GM18861 (cell line): ENCODE measurements around the gene GPD1L.
"Not testable (repeated sequence)": the region's sequence is repeated elsewhere in the genome, so short reads cannot be mapped to it uniquely, and the experiment has no call there.

Source experiments
- ATAC-seq: cut with Tn5 transposase; IDR thresholded peaks from one replicate; pipeline ENCODE4 v1.9.1; 2021; ENCODE audit not compliant: unreplicated experiment

The GPD1L gene

DNA sequence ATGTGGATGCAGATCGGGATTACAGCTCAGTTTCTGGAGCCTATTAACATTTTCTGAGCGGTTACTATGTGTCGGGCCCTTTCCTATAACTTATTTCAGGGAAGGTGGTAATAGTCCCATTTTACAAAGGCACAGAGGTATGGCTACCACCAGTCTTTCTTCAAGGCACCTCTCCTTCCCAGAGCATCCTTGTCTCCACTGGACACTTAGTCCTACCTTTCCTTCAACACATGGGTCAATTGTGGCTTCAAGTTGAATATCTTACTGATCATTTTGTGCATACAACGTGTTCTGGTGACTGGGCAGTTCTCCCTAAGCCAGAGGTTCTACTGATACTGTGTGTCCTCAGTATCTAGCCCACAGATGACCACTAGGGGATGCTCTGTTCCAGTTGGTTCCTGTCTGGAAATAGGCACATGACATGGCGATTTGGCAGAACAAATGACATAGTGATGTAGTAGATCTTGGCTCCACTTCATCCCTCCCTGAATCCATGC is 71.3 kb downstream of the GPD1L start:
- ATAC-seq, result peak; percentile 63

DNA sequence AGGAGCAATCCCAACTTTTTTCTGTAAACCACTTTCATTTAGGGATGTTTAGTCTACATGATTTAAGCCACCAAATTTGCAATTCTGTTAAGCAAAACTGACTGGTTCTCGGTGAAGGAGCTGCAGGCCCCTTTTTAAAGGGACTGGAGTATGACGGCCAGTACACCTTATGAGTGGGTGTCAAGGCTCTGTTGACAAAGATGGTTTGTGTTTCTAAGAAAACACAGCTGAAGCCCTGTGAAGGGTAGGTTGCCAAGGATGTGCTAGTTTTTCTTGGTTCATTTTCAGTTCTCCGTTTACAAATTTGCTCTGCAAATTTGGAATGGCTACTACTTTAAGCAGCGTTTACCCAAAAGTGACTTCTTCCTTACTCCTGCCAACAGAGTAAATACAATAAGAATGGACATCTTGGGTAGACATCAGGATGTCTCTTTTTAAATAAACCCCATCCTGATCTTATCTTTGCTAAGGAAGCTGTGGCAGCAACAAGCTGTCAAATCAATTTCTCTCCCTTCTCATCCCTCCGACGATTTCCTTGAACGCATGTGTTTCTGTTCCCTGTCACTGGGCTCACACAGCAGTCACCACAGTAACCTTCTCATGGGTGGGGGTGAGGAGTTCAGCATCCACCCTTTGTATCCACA is 73.8 kb downstream of the GPD1L start:
- no peak for ATAC-seq

GRCh38 chr3:32181365-32181764 is 74.9 kb downstream of the GPD1L start:
- ATAC-seq, result no peak

DNA sequence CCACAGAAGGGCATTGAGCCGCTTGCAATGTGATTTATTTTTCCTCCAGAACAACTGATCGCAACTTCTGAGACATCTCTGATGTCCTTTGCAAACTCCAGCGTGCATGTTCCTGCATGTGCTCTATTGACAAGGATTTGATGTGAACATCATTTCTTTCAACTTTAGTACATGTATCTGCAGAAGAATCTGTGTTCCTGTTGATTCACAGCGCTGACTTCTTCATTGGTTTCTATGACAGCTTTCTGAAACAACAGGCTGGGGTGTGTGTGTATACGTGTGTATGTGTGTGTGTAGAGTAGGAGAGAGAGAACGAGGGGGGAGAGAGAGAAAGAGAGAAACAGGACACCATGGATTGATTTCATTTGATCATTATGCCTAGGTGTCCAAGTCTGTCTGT is 75.4 kb downstream of the GPD1L start:
- no peak for ATAC-seq

DNA sequence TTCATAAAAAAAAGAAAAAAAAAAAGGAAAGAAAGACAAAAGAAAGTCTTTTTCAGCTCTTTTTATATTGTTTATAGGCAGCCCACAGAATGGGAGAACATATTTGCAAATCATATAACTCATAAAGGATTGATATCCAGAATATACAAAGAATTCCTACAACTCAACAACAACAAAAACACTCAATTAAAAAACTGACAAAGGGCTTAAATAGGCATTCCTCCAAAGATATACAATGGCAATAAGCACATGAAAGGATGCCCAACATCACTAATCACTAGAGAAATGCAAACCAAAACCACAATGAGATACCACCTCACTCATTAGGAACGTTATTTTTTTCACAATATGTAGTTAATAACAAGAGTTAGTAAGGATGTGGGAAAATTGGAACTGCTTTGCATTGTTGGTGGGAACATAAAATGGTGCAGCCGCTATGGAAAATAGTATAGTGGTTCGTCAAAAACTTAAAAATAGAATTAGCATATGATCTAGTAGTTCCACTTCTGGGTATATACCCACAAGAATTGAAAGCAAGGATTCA is 77.8 kb downstream of the GPD1L start:
- ATAC-seq, result no peak

DNA sequence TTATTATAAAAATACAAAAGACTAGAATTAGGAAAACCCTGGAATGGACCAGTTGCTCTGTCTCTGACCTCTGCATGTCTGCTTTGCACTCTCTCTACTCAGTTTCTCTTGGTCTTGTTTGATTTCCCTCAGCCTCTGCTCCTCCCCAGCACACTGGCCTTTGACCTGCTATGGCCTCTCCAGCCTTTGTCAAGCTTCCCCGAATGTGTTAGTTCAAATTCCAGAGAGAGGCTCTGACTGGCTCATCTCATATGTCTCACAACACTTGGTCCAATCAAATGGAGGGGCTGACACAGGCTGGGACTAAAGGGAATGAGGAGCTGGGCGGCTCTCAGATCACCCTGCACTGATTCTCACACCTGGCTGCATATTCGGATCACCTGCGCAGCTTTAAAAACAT is 79.7 kb downstream of the GPD1L start:
- no peak for ATAC-seq

GRCh38 chr3:32186876-32187275 is 80.5 kb downstream of the GPD1L start:
- no peak for ATAC-seq

- ATAC-seq, result no peak
Observed at GRCh38 chr3:32189693-32190092, 83.3 kb downstream of the GPD1L start.

- not testable (repeated sequence) for ATAC-seq
Observed at GRCh38 chr3:32190556-32190955, 84.1 kb downstream of the GPD1L start.

DNA sequence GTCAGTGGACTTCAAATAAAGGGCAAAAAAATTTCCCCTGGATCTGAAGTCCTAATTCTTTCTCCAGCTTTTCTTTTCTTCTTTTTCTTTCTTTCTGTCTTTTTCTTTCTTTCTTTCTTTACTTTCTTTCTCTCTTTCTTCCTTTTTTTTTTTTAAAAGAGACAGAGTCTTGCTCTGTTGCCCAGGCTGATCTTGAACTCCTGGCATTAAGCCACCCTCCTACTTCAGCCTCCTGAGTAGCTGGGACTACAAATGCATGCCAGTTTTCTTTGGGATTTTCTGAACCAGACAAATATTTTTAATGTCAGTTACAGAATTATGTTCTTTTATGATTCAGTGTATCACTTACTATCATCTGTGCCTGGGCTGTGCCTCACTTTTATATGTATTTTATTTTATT is 86.7 kb downstream of the GPD1L start:
- no peak for ATAC-seq

GRCh38 chr3:32194653-32195052 is 88.2 kb downstream of the GPD1L start:
- no peak for ATAC-seq

GRCh38 chr3:32195995-32196540 is 89.6 kb downstream of the GPD1L start:
- no peak for ATAC-seq

DNA sequence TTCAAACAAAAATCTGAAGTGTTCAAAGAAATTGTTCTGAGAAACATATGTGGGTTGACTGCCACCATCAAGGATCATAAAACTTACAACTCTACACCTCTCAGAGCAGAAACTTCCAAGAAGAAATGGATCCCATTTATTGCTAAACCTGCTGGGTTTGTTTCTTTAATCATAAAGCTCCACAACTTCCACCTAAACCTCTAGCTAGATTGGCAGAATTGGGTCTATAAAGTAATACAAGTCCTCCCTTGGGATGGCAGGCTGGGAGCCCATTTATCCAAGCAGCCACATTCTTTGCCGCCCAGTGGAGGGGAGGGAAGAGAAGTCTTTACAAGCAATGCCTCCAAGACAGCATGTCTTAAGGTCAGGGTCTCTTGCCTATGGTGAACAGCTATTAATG is 91.6 kb downstream of the GPD1L start:
- no peak for ATAC-seq

- no peak for ATAC-seq
Observed at GRCh38 chr3:32198714-32199113, 92.3 kb downstream of the GPD1L start.

DNA sequence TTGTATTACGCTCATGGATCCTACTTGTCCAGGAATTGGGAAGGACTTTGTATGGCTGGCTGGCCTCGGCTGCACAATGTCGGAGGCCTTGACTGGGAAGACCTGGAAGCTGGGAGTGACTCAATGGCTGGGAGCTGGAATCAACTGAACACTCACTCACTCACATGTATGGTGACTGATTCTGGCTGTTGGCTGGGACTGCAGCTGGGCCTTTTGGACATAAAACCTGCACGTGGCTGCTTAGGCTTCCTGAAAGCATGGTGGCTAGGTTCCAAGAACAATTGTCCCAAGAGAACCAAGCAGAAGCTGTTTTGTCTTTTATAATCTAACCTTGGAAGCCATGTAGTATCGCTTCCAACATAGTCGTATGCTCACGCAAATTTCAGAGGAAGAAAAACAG is 94.1 kb downstream of the GPD1L start:
- ATAC-seq, result no peak

GRCh38 chr3:32200992-32201758 is 94.8 kb downstream of the GPD1L start:
- no peak for ATAC-seq

GRCh38 chr3:32202496-32202895 is 96.1 kb downstream of the GPD1L start:
- ATAC-seq, result no peak

- ATAC-seq, result no peak
Observed at GRCh38 chr3:32203854-32204253, 97.4 kb downstream of the GPD1L start.

- ATAC-seq, result no peak
Observed at GRCh38 chr3:32208447-32208846, 102.0 kb downstream of the GPD1L start.

GRCh38 chr3:32215185-32215584 is 108.8 kb downstream of the GPD1L start:
- ATAC-seq, result no peak

DNA sequence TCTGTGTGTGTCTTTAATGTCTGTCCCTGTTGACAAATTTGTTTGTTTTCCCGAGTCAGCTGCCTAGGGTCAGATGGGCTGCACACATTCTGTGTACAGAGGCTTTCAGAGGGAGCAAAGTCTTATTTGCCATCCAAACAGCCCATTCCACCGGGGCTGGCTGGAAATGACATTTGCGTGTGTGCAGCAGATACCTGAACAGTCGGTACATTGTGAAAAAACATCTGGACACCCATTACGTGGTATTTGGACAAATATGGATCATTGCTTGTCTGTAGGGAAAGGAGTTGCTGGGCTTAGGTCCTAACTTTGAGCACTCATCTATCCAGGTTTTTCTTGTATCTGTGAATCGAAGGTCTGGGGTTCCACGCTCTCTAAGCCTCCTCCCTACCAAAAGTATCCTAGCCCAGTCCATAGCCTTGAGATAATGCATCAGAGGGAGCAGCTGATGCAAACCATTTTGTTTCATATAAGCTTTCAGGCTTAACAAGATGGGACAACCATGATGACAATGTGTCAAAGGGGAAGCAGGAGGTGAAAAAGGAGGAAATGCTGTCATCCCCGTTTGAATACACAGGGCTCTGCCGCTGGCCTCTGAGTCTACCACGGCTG is 109.9 kb downstream of the GPD1L start:
- no peak for ATAC-seq

GRCh38 chr3:32217339-32217738 is 110.9 kb downstream of the GPD1L start:
- no peak for ATAC-seq
